Ovary (tissue), 9 donors: ENCODE measurements around the gene SLC44A4. TPM values are rescaled to one million over a fixed set of nuclear protein-coding genes. Genes with fewer than 3 reads are reported as not detected.

Source experiments
- DNase-seq, 5 donors: peaks; one replicate each; pipeline ENCODE4 v3.0.0-alpha.2; 2019 to 2020
- H3K27ac ChIP-seq, 2 donors: fragments of 200-600 bp; one replicate each; pipeline versions ENCODE4 v1.5.1 to v1.8.0; 2019 to 2022
- H3K27me3 ChIP-seq: fragments of 200-600 bp; one replicate; pipeline ENCODE4 v1.8.0; 2022
- H3K36me3 ChIP-seq: fragments of 200-600 bp; sonication (generic); one replicate; pipeline ENCODE4 v1.5.1; 2019
- H3K4me1 ChIP-seq: one replicate; pipeline ENCODE4 v1.8.1; 2013; ENCODE audit warnings: mild to moderate bottlenecking, moderate library complexity; ENCODE audit not compliant: insufficient read depth
- H3K4me3 ChIP-seq: fragments of 200-600 bp; sonication (generic); one replicate; pipeline ENCODE4 v1.5.1; 2017
- H3K9me3 ChIP-seq, 2 donors: fragments of 200-600 bp in 1 of 2; sonication (generic) in 1 of 2; one replicate each; pipeline versions ENCODE4 v1.5.1 to v1.8.1; 2013 to 2019; ENCODE audit warnings: mild to moderate bottlenecking in 1 of 2, moderate library complexity in 1 of 2
- CTCF ChIP-seq, 3 donors: fragments of 450-650 bp in 2 of 3; fragments of 200-600 bp in 1 of 3; IDR thresholded peaks; one replicate each; pipeline versions ENCODE4 v1.5.1 to v1.8.0; 2016 to 2022; ENCODE audit warnings: antibody characterized with exemption in 3 of 3, mild to moderate bottlenecking in 1 of 3
- EP300 ChIP-seq: sonication (generic); formaldehyde crosslinking; IDR thresholded peaks from one replicate; pipeline ENCODE4 v1.6.1; 2017; ENCODE audit warnings: antibody characterized with exemption
- POLR2A ChIP-seq: fragments of 450-650 bp; IDR thresholded peaks from one replicate; pipeline ENCODE4 v1.6.1; 2017; ENCODE audit warnings: antibody characterized with exemption, mild to moderate bottlenecking, moderate library complexity
- WGBS, 3 donors: extraction: QIAGEN DNeasy Blood & Tissue Kit in 1 of 3; methylation state at CpG; one replicate each; pipeline versions ENCODE4 v1.1.5 to v1.1.7; 2013 to 2017; 5-methylcytosine and 5-hydroxymethylcytosine counted together
- intact Hi-C, 4 donors: fragments of 100-400 bp; cut with DNase I; formaldehyde crosslinking; loops; one replicate each; pipeline versions ENCODE4 v1.11.0 to v1.15.1; 2022 to 2023
- polyA plus RNA-seq, 2 donors: library from polyadenylated mRNA; stranded (reverse); fragments of 200-250 nt in 1 of 2; fragments of 350-450 nt in 1 of 2; fragmentation: Illumina TruSeq in 1 of 2; extraction: RNeasy Lipid Tissue Mini Kit (QIAGEN cat#74804) in 1 of 2; gene quantifications; one replicate each; pipeline ENCODE4 v1.2.3, GENCODE V29; 2013 to 2014
- total RNA-seq, 7 donors: library from RNA; depleted of rRNA in 2 of 7; stranded (reverse); fragments of >200 nt in 2 of 7; fragmentation: NEBNext Ultra II Directional in 3 of 7; extraction: Animal tissue kit (Norgen Biotek cat#: 25700) in 3 of 7; gene quantifications; one replicate each; pipeline versions ENCODE4 v1.1.0 to v1.2.4, GENCODE V29; 2016 to 2023
- donor health status: DM: no; HTN: no; CAD: no; lungs with moderate emphysema.
- donor health status: DM: no; HTN: no; CAD: no.
- donor health status: Bipolar disorder and iron deficiency.
- donor health status: DM: yes; HTN: yes; CAD: no.
- donor health status: DM: no; HTN: no; CAD: no.
- donor health status: DM: yes; HTN: yes; CAD: no.

The SLC44A4 gene
- total and polyA plus RNA-seq, 9 donors = 1.4 to 54.8 (median 6.2) TPM

GRCh38 chr6:31899215-31899614 is 20.4 kb upstream of the SLC44A4 start:
- Histone ChIP-seq H3K4me1 (peaks cover 8% of the 10 kb centered on the region), H3K4me3 (no peak overlapping the region), H3K9me3 (no peaks in the 10 kb centered on the region), H3K27ac (no peak overlapping the region), H3K27me3 (no peaks in the 10 kb centered on the region), H3K36me3 (no peaks in the 10 kb centered on the region)
- WGBS, 3 donors = 54 to 61% (median 55%) methylated on average over 5 of the region's 5 CpGs
- intact Hi-C loops = no loop called here
- no peak for DNase-seq
- TF ChIP-seq CTCF (IDR thresholded peaks at IDR 0.05) (no peak), POLR2A (no peak), EP300 (no peak)

GRCh38 chr6:31898383-31899011 is 19.7 kb upstream of the SLC44A4 start:
- H3K27ac ChIP-seq = peak overlapping the region; percentile 70 to 80
- TF ChIP-seq CTCF (IDR thresholded peaks at IDR 0.05) (peak in 1 of 3 donors; percentile 6), EP300 (no peak)
- no peaks in the 10 kb centered on the region for H3K9me3 ChIP-seq
- no peaks in the 10 kb centered on the region for H3K27me3 ChIP-seq
- intact Hi-C loops = no loop called here
- no peaks in the 10 kb centered on the region for H3K36me3 ChIP-seq
- peak in 1 of 5 donors; percentile 16 for DNase-seq
- 13 to 16% (median 14%) methylated on average over 8 of the region's 8 CpGs for WGBS, 3 donors
- peaks cover 7% of the 10 kb centered on the region for H3K4me1 ChIP-seq
- peak overlapping the region; percentile 77 for H3K4me3 ChIP-seq

GRCh38 chr6:31897612-31898382 is 19.0 kb upstream of the SLC44A4 start, which contains the start of gene EHMT2:
Gene EHMT2, minus strand, starts transcription at chr6:31897698. Its CDS starts 21 bp downstream, at chr6:31897677.
- intact Hi-C loops = no loop called here
- Histone ChIP-seq H3K4me3 (peak within 1 kb of the TSS; percentile 77), H3K9me3 (no peaks in the 10 kb centered on the region), H3K36me3 (no peaks in the 10 kb centered on the region), H3K4me1 (peaks cover 7% of the 10 kb centered on the region), H3K27me3 (no peaks in the 10 kb centered on the region), H3K27ac (peak within 1 kb of the TSS; percentile 70 to 80)
- TF ChIP-seq POLR2A (peak; percentile 60), EP300 (no peak), CTCF (IDR thresholded peaks at IDR 0.05) (peak in 2 of 3 donors; percentile 40 to 51)
- DNase-seq = peak; percentile 82 to 88 (median 85)
- WGBS, 3 donors = 0% methylated on average over 32 to 49 of the region's 49 CpGs

GRCh38 chr6:31896856-31897611 is 18.2 kb upstream of the SLC44A4 start:
- intact Hi-C loops = no loop called here
- peaks cover 7% of the 10 kb centered on the region for H3K4me1 ChIP-seq
- H3K27me3 ChIP-seq = no peaks in the 10 kb centered on the region
- DNase-seq = peak in 2 of 5 donors; percentile 56 to 59
- peak overlapping the region; percentile 77 for H3K4me3 ChIP-seq
- H3K36me3 ChIP-seq = no peaks in the 10 kb centered on the region
- H3K9me3 ChIP-seq = no peaks in the 10 kb centered on the region
- peak overlapping the region; percentile 53 to 70 for H3K27ac ChIP-seq
- WGBS, 3 donors = 1 to 2% (median 2%) methylated on average over 33 to 51 of the region's 62 CpGs
- TF ChIP-seq POLR2A (no peak), EP300 (no peak), CTCF (IDR thresholded peaks at IDR 0.05) (no peak)
